GM18858 (cell line): ENCODE results near the gene UPK1B.
"Not testable (repeated sequence)": the region's sequence is repeated elsewhere in the genome, so short reads cannot be mapped to it uniquely, and the experiment has no call there.

ENCODE experiments used
- ATAC-seq: cut with Tn5 transposase; IDR thresholded peaks from one replicate; pipeline ENCODE4 v1.9.1; 2021; ENCODE audit not compliant: unreplicated experiment

Gene UPK1B

DNA sequence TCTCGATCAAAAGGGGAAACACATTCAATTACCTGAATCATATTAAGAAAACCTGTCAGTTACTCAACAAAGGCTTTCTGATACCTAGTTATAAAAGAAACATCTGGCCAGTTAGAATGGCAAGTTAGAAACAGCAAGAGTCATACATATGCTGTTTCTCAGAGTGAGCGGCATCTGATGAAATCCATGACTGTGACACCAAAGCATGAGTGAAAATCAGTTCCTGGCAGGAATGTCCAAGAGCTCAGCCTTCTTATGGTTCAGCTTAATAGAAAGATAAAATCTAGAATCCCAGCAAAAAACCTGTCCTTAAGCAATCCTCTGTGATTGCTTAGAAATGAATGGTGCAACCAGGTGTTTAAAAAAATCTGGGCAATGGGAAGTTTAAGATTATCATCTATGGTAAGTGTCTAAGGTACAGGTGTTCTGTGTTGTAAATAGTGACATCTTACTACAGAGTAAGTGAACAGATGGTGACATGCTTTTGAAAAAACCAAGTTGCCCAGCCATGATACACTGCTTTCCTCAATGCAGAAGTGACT lies 48.5 kb downstream of the UPK1B start:
- no peak for ATAC-seq

DNA sequence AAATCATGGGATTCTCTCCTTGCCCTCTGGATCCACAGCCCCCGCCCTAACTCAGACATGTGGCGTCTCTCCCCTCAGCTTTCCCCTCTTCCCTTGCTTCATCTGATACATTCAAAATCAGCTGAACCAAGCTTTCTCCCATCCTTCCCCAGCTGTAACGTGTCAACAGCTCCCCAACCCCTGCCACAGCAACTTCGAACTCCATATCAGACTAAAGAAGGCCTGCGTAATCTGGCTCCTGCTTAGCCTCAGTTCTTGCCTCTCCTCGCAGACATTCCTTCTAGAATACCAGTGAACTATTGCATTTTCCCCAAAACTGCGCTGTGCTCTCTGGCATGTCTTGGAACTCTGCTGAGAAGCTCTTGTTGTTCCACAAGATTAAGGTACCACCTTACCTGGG lies 49.0 kb downstream of the UPK1B start:
- no peak for ATAC-seq

DNA sequence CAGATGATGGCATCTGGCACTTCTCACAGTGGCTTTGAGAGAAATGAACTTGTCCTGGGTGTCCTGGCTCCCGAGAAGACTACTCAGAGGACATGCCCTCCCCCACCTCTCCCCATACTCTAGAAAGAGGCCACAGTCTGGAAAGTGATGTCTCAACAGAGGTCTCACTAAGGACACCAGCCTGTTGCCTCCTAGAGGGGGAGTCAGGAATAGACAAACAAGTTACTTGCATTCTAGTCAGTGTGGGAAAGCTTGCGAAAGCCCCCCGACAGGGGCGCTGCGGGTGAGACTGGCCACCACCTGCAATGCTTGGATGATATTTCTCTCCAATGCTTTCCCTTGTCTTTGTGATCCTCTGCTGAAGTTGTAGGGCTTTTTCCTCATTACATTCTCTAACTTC lies 50.1 kb downstream of the UPK1B start:
- ATAC-seq = no peak

DNA sequence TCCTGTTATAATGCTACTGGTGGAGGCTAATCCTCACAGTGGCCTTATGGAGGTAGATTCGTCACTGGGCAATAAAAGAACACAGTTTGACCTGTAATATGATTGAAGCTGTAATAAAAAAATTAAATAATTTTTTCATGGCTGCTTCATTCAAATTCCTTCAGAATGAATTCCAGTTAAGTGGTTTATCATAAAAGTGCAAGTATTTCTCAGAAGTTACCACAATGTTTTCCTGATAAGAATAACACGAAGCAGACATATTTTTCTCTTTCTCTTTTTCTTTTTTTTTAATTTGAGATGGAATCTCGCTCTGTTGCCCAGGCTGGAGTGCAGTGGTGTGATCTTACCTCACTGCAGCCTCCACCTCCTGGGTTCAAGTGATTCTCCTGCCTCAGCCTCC lies 51.7 kb downstream of the UPK1B start:
- no peak for ATAC-seq

DNA sequence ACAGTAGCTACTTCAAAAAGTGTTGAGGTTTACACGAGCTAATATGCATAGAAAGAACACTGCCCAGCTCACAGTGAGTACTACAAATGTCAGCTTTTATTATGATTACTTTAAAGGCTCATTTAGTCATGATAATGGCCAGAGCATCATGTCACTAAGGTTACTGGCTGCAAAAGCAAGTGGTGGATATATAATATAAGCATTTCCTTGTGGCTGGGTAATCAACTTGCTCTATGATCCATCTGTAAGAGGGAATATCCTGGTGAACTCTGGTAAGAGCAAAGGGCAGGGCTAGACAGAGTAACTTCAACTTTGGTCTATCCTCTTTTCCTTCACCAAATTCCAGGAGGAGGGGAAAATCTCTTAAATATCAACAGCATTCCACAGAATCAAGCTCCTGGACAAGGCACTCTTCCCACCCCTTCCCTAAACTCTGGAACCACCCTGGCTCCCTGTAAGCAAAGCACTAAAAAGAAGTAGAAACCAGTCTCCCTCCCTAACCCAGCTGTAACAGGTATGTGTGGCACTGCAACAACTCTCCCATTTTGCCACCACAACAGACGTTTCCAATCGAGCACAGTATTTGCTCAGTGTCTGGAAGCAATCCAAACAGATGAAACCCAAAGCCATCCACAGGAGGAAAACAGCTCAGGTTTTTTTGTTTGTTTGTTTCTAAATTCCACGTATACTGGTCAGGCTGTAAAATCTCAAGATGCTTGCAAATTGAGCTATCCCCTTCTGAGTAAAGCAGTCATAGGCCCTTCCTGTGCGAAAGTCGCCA lies 53.9 kb downstream of the UPK1B start:
- no peak for ATAC-seq

DNA sequence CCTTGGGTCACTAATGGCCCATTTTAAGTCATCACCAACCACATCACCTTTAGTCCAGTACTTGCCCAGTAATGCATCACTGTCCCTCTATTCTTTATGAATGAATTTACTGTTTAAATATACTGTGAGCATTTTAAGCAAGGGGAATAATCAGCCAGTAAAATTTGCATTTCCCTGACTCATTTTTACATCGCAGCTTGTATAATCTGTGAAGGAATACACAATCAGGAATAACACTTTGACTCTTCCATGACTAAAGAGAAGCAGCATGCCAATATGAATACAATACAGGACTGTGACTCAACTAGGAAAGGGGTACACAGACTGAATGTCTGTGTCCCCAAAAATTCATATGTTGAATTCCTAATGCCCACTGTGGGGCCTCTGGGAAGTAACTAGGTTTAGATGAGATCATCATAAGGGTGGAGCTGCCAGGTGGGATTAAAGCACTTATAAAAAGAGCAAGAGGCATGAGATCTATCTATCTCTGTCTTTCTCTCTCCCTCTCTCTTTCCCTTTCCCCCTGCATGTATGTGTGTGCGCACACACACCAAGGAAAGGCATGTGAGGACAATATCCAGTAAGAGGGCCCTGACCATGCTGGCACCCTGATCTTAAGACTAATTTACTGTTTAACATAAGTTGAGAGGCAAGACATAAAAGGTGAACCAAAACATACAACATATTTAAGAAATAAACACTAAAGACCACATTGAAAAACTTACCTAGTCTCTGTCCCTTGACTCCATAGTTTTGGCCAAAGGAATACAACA lies 55.2 kb downstream of the UPK1B start:
- no peak for ATAC-seq

DNA sequence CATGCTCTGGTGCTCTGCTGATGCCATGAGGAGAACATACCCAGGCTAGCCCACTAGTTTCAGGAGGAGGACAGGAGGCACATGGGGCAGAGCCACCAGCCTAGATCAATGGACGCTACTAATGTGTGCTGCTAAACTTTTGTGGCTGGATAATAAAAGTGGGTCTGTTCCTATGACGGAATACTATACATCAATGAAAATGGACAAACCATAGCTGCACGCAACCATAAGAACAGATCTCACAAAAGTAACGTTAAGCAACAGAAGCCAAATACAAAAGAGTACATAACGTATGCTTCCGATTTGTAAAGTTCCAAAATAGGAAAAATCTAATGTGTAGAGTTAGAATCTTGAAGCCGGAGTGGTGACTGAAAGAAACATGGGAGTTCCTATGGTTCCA lies 55.8 kb downstream of the UPK1B start:
- no peak for ATAC-seq

DNA sequence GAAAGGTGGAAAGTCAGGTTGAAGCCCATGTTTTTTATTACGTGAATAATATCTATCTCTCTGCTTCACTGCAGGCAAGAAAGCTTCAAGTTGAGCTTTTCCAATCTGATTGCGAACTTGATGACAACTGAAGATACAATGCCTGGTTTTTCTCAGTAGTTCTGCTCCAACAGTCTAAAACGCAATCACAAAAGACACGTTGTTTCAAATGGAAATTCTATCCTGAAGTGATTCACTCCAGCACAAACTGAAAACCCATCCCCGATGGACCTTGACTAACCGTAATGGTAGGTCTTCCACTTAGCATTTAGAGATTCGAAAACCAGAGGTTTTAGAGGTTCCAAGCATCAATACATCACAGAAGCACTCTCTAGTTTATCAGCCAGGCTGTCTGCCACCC lies 56.7 kb downstream of the UPK1B start:
- ATAC-seq = no peak

DNA sequence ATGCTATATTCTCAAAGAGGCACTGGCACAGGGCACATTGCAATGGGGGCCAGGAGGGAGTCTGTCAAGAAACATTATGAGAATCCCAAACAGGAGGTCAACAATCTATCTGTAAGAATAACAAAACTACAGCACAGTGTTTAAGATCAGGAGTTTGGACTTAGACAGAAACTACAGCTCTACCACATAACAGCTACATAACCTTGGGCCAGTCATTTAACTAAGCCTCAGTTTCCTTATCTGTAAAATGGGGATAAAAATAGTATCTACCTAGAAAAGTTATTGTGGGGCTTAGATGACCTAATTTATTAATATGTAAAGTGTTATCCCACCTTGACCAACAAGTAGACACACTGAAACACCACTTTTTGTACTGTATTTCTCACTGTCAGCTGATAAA lies 57.3 kb downstream of the UPK1B start:
- no peak for ATAC-seq

DNA sequence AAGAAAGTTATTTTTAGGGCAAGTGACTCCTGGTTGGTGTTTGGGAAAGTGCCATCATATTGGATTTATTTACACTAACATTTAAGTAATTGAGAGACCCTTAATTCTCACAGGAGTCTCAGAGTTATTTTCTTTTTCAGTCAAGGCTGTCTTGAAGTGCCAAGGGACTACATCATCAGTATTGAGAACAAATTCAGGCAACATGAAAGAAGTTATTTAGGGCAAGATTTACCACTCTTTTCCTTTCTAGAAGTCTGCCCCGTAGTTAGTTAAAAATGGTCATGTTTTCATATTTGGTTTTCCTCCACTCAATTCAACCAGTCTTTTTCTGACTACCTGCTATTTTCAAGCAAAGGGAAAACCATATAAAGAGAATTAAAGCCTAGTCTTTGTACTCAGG lies 61.2 kb downstream of the UPK1B start:
- no peak for ATAC-seq

DNA sequence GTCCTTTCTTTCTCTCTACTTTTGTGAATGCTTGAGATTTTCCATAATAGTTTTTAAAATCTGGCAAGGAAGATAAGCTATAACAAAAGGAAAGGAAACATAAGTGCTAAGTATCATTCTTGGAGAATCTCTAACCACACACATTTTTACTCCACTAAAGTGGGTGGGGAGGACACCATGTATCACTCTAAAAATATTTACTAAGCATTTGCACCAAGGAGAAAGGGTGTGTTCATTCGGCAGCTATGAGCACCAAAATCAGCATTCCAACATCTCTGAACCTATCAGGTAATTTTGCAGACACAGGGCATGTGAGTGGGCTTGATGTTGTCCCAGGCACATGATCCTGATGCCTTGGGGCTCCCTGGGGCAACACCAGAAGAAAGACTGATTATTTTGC lies 61.8 kb downstream of the UPK1B start:
- ATAC-seq = no peak

DNA sequence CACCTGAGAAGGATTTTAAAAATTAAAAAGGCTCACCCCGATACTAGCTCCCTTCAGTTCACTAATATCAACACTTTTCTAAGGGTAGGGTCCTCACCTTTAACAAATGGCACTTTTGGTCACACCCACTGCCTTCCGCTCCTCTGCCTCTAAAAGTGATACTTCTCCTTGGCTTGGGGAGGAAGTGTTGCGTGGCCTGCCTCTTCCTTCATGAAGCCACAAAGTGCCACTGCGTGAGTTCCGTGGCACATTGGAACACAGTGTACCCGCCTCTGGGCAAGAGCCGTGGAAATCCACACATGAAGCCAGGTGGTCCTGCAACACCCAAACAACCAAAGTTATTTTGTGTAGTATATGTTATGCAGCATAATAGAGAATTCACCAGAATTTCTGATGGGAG lies 63.4 kb downstream of the UPK1B start:
- ATAC-seq = no peak

DNA sequence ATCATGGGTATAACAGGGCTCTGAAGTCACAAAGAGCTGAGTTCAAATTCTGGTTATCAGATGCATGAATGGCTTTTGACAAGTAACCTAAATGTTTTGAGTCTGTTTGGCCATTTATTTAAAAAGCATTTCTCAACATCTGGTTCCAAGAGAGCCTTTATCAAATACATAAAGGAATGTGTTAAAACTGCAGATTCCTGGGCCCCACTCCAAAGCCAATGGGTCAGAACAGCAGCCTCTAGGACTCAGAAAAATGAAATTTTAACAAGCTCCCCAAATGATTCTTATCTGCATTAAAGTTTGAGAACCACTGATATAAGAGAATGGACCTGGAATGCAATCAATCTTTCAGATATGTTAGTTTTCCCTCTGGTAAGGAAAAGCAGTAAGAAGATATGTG lies 63.9 kb downstream of the UPK1B start:
- no peak for ATAC-seq

DNA sequence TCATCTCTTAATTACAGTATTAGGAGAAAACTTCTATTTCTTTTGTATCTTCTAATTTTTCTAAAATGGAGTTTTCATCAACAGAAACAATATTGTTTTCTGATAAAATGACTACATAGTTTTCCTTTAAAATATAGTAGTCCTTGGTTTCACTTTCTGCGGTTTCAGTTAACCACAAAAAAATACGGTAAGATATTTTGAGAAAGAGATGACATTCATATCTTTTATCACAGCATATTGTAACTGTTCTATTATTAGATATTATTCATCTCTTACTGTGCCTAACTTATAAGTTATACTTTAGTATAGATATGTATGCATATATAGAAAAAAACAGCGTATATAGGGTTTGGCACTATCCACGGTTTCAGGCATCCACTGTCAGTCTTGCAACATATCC lies 65.0 kb downstream of the UPK1B start:
- ATAC-seq = no peak

DNA sequence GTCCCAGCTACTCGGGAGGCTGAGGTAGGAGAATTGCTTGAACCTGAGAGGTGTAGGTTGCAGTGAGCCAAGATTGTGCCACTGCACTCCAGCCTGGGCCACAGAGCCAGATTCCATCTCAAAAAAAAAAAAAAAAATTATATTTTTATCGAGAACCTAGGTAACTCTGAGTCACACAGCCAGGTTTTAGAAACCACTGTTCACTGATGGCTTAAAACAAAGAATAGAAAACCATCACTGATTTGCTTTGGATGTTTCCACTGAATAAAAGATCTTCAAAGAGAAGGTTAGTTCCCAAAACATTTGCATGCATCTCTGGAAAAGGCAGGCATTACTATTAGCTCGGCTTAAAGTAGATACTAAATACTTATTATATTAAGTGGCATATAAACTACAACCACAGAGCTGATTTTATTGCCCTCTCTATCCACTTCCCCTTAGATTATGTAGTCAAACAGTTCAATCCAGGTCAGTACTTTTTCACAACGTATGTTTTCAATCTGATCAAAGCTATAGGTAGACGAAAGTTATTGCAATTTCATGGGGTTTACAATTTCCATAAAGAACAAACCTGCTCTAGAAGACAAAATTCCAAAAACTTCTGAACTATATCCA lies 65.9 kb downstream of the UPK1B start:
- no peak for ATAC-seq

DNA sequence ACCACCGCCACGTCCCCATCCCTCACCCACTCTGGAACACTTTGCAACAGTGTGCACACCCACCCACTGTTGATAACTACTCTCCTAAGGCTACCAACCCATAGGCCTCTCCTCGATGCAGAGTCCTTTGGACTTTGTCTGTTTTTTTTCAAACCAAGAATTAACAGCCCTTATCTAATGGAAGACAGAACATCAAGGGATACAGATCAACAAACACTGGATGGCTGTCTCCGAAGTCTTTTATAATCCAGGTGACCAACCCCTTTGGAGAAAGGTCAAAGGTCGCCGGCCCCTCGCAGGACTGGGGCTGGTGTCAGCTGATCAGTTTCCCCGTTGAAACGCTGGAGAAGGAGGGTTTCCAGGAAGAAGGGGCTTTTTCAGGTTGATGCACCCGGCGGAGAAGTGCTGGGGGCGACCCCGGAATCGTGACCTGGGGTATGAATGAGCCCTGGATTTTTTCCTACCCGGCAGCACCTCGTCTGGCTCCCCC lies 66.7 kb downstream of the UPK1B start:
- peak; percentile 11 for ATAC-seq

DNA sequence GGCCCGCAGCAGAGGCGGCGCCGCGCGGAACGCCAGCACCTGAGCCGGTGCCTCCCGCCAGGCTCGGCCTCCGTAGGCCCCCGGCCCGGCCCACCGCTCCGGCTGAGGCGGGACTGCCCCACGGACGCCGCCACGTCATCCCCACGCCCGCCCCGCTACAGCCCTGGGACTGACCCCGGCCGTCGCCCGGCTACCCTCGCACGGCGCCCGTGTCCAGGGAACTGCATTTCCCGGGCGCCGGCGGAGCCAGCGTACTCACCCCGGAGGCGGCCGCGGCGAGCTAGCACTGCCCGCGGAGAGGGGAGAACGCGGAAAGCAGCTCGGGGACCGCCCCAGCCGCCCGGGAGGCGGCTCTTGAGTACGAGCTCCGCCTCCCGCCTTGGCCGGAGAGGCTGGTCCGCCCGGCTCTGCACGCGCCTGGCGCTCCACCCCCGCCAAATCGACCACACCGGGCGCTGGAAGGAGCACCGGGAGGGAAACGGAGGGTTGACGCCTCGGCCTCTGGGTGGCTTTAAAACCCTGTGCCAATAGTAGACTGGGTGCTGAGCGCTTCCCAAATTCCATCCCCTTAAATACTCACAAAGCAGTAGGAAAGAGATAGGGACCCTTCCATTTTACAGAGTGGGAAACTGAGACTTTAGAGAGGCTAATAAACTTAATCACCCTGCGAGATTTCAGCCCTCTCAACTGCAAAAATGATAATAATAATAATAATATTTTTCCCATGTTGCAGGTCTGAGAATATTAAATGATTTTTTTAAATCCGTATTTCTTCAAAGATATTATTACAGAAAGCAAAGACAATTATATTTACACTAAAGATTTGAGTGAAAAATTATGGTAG lies 67.4 kb downstream of the UPK1B start, which contains the start of gene B4GALT4:
TSS of gene B4GALT4 (minus strand) at position 288 of the 844 bp plus-strand sequence. CDS start 10,779 bp downstream, outside the sequence.
- ATAC-seq = peak; percentile 79

DNA sequence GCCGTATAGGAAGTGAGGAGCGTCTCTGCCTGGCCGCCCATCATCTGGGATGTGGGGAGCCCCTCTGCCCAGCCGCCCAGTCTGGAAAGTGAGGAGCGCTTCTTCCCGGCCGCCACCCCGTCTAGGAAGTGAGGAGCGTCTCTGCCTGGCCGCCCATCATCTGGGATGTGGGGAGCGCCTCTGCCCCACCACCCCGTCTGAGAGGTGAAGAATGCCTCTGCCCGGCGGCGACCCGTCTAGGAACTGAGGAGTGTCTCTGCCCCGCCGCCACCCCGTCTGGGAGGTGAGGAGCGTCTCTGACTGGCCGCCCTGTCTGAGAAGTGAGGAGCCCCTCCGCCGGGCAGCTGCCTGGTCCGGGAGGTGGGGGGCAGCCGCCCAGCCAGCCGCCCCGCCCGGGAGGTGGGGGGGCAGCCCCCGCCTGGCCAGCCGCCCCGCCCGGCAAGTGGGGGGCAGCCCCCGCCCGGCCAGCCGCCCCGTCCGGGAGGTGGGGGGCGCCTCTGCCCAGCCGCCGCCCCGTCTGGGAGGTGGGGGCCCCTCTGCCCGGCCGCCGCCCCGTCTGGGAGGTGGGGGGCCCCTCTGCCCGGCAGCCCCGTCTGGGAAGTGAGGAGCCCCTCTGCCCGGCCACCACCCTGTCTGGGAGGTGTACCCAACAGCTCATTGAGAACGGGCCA lies 69.1 kb downstream of the UPK1B start:
- not testable (repeated sequence) for ATAC-seq

DNA sequence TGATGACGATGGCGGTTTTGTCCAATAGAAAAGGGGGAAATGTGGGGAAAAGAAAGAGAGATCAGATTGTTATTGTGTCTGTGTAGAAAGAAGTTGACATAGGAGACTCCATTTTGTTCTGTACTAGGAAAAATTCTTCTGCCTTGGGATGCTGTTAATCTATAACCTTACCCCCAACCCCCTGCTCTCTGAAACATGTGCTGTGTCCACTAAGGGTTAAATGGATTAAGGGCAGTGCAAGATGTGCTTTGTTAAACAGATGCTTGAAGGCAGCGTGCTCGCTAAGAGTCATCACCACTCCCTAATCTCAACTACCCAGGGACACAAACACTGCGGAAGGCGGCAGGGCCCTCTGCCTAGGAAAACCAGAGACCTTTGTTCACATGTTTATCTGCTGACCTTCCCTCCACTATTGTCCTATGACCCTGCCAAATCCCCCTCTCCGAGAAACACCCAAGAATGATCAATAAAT lies 69.7 kb downstream of the UPK1B start:
- not testable (repeated sequence) for ATAC-seq

DNA sequence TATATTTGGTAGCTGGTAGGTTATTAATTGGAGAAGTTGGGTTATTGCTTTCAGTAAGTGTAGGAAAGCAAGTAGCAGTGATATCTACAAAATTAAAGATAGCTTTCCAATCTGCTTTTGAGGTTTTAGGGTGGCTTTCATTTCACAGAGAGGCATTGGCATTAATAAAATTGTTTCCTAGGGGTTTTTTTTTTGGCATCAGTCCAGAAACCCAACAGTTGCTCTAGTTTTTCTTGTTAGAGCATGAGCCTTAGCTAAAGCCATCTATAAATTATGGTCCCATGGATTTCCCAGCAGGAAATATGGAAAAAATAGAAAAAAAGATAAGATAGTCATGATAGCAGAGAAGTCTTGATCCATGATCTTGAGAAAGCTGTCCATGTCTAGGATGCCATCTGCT lies 70.3 kb downstream of the UPK1B start:
- ATAC-seq = no peak
